HG03439 (cell line): Measurements from ENCODE around the gene PLCG1.

Experiments used
- ATAC-seq: cut with Tn5 transposase; IDR thresholded peaks from one replicate; pipeline ENCODE4 v1.9.1; 2021; ENCODE audit warnings: mild to moderate bottlenecking, moderate library complexity; ENCODE audit not compliant: unreplicated experiment

The PLCG1 gene

GRCh38 chr20:41141153-41141815 is 3.9 kb downstream of the PLCG1 start:
- ATAC-seq, result no peak

GRCh38 chr20:41142245-41142644 is 4.9 kb downstream of the PLCG1 start:
- ATAC-seq, result no peak

- ATAC-seq, result no peak
Measured at GRCh38 chr20:41142919-41143318, 5.6 kb downstream of the PLCG1 start.

- ATAC-seq, result no peak
Measured at GRCh38 chr20:41143354-41143753, 6.0 kb downstream of the PLCG1 start.

GRCh38 chr20:41145317-41145716 is 8.0 kb downstream of the PLCG1 start:
- no peak for ATAC-seq

GRCh38 chr20:41145821-41146620 is 8.7 kb downstream of the PLCG1 start:
- no peak for ATAC-seq

- no peak for ATAC-seq
Measured at GRCh38 chr20:41147767-41148191, 10.4 kb downstream of the PLCG1 start.

- ATAC-seq, result no peak
Measured at GRCh38 chr20:41148942-41149341, 11.6 kb downstream of the PLCG1 start.

- no peak for ATAC-seq
Measured at GRCh38 chr20:41150664-41151063, 13.3 kb downstream of the PLCG1 start.

- ATAC-seq, result no peak
Measured at GRCh38 chr20:41151134-41151869, 14.0 kb downstream of the PLCG1 start.

- ATAC-seq, result no peak
Measured at GRCh38 chr20:41152108-41152757, 14.9 kb downstream of the PLCG1 start.

- no peak for ATAC-seq
Measured at GRCh38 chr20:41154436-41155176, 17.3 kb downstream of the PLCG1 start.

- no peak for ATAC-seq
Measured at GRCh38 chr20:41155261-41155660, 17.9 kb downstream of the PLCG1 start.

GRCh38 chr20:41158082-41158625 is 20.8 kb downstream of the PLCG1 start:
- no peak for ATAC-seq

GRCh38 chr20:41159547-41159946 is 22.2 kb downstream of the PLCG1 start:
- no peak for ATAC-seq

GRCh38 chr20:41160686-41161085 is 23.3 kb downstream of the PLCG1 start:
- ATAC-seq, result no peak

GRCh38 chr20:41161886-41162285 is 24.5 kb downstream of the PLCG1 start:
- ATAC-seq, result no peak

GRCh38 chr20:41162396-41162795 is 25.1 kb downstream of the PLCG1 start:
- no peak for ATAC-seq

- no peak for ATAC-seq
Measured at GRCh38 chr20:41163821-41164220, 26.5 kb downstream of the PLCG1 start.
